ENCODE data around the gene TAMALIN.

The TAMALIN gene

DNA sequence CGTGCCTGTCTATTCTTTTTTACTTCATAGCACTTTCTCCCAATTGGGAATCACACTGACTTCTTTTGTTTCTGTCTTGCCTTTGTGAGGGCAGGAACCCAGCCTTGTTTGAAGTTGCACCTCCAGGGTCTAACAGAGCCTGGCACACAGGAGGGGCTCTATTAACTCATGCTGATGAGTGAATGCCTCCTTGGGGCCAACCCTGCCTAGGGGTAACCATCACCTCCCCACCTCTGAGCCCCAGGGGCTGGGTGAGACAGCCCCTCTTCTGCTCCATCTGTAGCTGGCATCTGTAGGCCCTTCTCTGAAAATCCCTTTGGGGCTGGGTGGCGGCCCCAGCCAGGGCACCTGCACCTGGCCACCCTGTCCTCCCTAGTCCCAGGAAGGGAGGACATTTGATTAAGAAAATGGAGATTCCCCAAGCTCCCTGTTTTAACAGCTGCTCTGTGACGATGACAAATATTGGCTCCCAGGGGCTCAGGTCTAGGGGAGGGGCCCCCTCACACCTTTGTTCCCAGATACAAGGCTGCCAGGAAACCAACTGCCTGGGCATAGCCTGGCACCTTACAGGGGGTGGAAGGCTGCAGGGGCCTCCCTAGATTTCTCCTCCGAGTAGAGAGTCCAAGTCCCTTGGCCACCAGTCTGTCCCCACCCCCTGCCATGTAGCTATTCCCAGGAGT is 11.8 kb downstream of the TAMALIN start:
- no peak overlapping the region for H3K4me3 ChIP-seq (replicated peaks in 1 of 2; ENCODE audit: low read depth in 2 of 2, low read length in 2 of 2)
- TF ChIP-seq, protein P1, sequence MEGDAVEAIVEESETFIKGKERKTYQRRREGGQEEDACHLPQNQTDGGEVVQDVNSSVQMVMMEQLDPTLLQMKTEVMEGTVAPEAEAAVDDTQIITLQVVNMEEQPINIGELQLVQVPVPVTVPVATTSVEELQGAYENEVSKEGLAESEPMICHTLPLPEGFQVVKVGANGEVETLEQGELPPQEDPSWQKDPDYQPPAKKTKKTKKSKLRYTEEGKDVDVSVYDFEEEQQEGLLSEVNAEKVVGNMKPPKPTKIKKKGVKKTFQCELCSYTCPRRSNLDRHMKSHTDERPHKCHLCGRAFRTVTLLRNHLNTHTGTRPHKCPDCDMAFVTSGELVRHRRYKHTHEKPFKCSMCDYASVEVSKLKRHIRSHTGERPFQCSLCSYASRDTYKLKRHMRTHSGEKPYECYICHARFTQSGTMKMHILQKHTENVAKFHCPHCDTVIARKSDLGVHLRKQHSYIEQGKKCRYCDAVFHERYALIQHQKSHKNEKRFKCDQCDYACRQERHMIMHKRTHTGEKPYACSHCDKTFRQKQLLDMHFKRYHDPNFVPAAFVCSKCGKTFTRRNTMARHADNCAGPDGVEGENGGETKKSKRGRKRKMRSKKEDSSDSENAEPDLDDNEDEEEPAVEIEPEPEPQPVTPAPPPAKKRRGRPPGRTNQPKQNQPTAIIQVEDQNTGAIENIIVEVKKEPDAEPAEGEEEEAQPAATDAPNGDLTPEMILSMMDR (IDR thresholded peaks at IDR 0.05; ENCODE audit: low read depth, low read length), result no peak
- DNase-seq (ENCODE audit: low read depth in 2 of 2), result no peak

DNA sequence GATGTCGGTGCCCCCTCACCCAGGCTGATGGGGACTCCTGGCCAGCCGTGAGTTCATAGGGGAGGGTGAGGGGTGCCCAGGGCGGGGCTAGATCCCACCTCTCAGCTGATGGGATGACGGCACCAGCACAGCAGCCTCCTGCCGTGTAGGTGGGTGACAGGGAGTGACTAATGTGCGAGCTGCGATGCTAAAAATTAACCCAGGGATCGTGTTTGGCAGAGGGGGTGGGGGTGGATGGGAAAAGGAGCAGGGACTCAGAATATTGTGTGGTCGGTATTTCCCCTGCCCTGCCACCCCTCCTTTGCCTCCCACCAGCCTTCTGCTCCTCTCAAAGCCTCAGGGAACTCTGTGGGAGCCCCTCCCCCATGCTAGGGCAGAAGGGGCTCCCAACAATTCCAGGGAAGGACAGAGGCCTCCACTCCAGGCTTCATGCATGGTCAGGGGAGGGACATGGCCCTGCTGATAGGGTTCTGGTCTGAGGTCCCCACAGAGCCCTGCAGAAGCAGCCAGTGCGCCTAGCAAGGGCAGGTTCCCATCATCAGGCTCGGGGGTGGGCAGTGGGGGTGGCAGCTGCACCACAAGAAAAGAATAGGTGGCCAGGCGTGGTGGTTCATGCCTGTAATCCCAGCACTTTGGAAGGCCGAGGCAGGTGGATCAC is 12.5 kb downstream of the TAMALIN start:
- H3K4me3 ChIP-seq (replicated peaks in 1 of 2; ENCODE audit: low read depth in 2 of 2, low read length in 2 of 2), result no peak overlapping the region
- no peak for DNase-seq (ENCODE audit: low read depth in 2 of 2)
- TF ChIP-seq, protein P1 (IDR thresholded peaks at IDR 0.05; ENCODE audit: low read depth, low read length), result no peak

DNA sequence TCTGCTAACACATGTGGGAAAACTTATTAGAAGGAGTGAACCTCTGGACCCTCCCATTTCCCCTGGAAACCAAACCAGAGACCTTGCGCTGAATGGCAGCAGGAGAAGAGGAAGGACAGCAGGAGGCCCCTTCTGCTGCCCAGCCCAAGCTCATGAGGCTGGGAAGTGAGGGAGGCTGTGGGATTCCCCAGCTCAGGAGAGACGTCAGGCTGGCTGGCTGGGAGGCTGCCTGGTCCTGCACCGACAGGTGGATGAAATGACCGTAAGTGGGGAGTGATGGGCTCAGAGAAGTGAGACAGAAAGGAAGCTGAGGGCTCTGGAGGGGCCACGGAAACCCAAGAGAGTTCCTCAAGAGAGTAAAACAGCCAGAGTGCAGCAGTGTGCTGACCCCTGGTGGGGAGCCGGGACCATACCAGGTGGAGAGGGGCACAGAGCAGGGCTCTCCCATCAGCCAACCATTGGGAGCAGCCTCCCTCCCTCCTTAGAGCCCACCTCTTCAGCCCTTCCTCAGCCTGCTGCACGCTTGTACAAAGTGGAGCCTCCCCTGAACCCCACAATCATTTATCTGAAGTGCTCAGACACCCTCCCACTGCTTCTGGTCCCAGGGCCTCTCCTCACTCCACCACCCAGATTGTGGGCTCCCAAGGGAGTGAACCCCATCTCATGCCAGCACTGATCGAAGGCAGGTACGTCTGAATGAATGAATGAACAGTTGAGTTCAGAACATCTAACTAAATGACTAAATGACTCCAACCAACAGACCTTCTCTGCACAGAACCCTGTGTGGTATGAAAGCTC is 14.0 kb downstream of the TAMALIN start:
- TF ChIP-seq, protein P1 (IDR thresholded peaks at IDR 0.05; ENCODE audit: low read depth, low read length), result peak; percentile 79
- H3K4me3 ChIP-seq (replicated peaks in 1 of 2; ENCODE audit: low read depth in 2 of 2, low read length in 2 of 2), result no peak overlapping the region
- peak; percentile 49 to 70 for DNase-seq (ENCODE audit: low read depth in 2 of 2)

DNA sequence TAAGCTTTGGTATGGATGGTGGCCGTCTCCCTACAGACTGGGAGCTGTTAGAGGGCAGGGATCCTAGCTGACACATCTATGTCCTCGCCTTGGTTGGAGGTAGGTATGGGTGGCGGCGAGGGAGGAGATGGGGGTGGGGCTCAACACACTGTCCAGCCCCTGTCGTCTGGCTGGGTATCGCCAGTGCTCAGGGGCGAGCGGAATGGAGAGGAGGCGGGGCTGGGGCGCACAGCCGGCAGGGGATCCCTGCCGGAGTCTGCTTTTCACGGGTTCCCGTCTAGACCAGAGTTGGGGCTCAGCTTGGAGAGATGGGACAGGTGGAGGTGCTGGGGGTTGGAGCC is 16.1 kb downstream of the TAMALIN start:
- DNase-seq (ENCODE audit: low read depth in 2 of 2), result no peak
- TF ChIP-seq, protein P1 (IDR thresholded peaks at IDR 0.05; ENCODE audit: low read depth, low read length), result no peak
- H3K4me3 ChIP-seq (replicated peaks in 1 of 2; ENCODE audit: low read depth in 2 of 2, low read length in 2 of 2), result peak overlapping the region in 1 of 2 donors; percentile 54

DNA sequence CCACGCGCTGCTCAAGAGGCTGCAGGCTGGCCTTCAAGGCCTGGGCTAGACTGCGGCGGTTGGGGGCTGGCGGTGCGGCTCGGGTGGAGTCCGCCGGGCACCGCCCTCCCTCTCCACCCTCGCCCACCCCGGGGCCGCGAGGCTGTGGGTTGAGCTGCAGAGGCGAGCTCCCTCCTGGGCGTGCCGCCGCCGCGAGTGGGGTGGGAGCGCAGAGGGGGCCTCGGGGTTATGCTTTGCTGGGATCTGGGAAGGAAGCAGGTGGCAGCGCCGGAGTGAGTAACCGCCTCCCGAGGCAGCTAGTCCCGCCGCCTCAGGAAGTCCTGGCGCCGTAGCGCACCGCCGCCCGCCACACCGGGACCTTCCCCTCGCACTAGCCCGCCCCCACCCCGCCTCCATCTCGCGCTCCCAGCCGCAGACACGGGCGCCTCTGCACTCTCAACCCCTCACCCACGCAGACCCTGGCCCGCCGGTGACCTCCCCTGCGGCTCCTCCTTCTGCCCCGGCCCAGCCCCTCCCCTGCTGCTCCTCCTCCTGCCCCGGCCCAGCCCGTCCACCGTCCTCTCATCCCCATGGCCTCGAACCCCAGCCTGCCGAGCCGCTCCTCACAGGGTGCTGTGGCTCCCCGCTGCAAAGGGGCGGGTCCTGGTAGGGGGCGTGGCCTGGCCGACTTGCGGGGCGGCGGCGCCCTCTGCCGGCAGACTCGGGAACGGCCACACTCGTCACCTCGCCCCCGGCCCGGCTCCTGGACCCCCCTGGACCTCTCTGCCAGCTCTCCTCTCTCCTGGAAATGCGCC is 16.6 kb downstream of the TAMALIN start:
- peak; percentile 69 to 79 for DNase-seq (ENCODE audit: low read depth in 2 of 2)
- peak overlapping the region; percentile 49 to 54 for H3K4me3 ChIP-seq (replicated peaks in 1 of 2; ENCODE audit: low read depth in 2 of 2, low read length in 2 of 2)
- TF ChIP-seq, protein P1 (IDR thresholded peaks at IDR 0.05; ENCODE audit: low read depth, low read length), result peak; percentile 70

DNA sequence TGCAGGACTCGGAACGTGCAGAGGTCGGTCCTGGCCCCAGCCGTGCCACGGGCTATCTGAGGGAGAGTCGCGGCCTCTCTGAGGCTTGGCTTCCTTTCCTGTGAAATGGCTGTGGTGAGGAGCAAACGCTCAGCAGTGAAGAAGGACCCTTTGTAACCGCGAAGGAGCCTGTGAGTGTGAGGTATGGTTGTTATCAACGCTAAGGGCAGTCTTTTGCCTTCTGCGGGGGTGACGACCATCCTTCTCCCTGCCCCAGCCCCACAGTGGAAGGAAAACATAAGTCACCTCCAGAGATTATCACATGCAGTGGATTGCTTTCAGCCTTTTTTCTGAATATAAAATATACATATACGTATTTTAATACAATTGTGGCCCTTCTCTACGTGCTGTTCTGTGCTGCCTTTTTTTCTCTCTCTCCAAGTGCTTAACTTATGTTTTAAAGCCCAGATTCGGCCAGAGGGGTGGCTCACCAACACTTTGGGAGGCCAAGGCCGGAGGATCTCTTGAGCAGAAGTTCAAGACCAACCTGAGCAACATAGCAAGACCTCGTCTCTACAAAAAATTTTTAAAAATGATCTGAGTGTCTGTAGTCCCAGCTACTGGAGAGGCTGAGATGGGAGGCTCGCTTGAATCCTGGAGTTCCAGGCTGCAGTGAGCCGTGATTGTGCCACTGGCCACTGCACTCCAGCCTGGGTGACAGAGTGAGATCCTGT is 17.4 kb downstream of the TAMALIN start:
- TF ChIP-seq, protein P1 (IDR thresholded peaks at IDR 0.05; ENCODE audit: low read depth, low read length), result no peak
- peak overlapping the region; percentile 49 to 54 for H3K4me3 ChIP-seq (replicated peaks in 1 of 2; ENCODE audit: low read depth in 2 of 2, low read length in 2 of 2)
- no peak for DNase-seq (ENCODE audit: low read depth in 2 of 2)

Data from cardiac fibroblast (primary cell).